Measurements from ENCODE around the gene DIO3. TPM values are rescaled to one million over a fixed set of nuclear protein-coding genes. Genes with fewer than 3 reads are reported as not detected.
A peak's percentile ranks its signal among the peaks of the same experiment; 100 is the strongest.

Gene DIO3
- 0.36 and 0.51 TPM in 2 replicates for total RNA-seq
- long read RNA-seq = 0 reads

- TF ChIP-seq CTCF (conservative IDR thresholded peaks at IDR 0.05) = no peak
- H3K4me3 Mint-ChIP-seq = peak within 1 kb of the TSS; percentile 72
- peak; percentile 67 for DNase-seq (ENCODE audit: low read depth, low spot score)
- H3K9me3 Mint-ChIP-seq = no peaks in the 10 kb centered on the region
- no peaks in the 10 kb centered on the region for H3K36me3 Mint-ChIP-seq (ENCODE audit: low read depth)
- peaks cover 13% of the 10 kb centered on the region for H3K4me1 Mint-ChIP-seq
- no peak within 1 kb of the TSS for H3K27ac Mint-ChIP-seq (ENCODE audit: unreplicated experiment)
- H3K27me3 Mint-ChIP-seq (ENCODE audit: low read depth) = peaks cover 91% of the 10 kb centered on the region
These were observed at the start of gene DIO3 for GRCh38 chr14:101561145-101561896. Gene DIO3, plus strand, starts transcription at chr14:101561495.

- Mint-ChIP-seq H3K27me3 (ENCODE audit: low read depth) (no peaks in the 10 kb centered on the region), H3K4me1 (no peaks in the 10 kb centered on the region), H3K4me3 (no peak overlapping the region), H3K27ac (ENCODE audit: unreplicated experiment) (no peak overlapping the region), H3K9me3 (peaks cover 3% of the 10 kb centered on the region), H3K36me3 (ENCODE audit: low read depth) (no peaks in the 10 kb centered on the region)
- no peak for TF ChIP-seq CTCF (conservative IDR thresholded peaks at IDR 0.05)
- no peak for DNase-seq (ENCODE audit: low read depth, low spot score)
These were observed 49.5 kb upstream of the DIO3 start for GRCh38 chr14:101511620-101512375.

DNA sequence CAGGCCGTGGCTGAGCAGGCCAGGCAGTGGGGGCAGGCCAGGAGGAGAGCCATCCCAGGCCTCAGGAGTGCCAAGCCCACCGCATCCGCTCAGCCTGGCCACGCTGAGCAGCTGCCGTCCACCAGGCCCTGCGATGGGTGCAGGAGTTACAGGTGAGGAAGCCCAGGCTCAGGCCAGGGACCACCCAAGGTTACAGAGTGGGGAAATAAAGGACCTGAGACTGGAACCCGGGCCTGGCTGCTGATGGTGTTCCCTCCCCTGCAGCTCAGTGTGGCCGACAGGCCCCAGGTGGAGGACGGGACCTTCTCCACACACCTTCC, 49.0 kb upstream of the DIO3 start:
- no peak for TF ChIP-seq CTCF (conservative IDR thresholded peaks at IDR 0.05)
- Mint-ChIP-seq H3K9me3 (peaks cover 3% of the 10 kb centered on the region), H3K4me3 (no peak overlapping the region), H3K27me3 (ENCODE audit: low read depth) (no peaks in the 10 kb centered on the region), H3K4me1 (no peaks in the 10 kb centered on the region), H3K36me3 (ENCODE audit: low read depth) (no peaks in the 10 kb centered on the region), H3K27ac (ENCODE audit: unreplicated experiment) (no peak overlapping the region)
- no peak for DNase-seq (ENCODE audit: low read depth, low spot score)

DNA sequence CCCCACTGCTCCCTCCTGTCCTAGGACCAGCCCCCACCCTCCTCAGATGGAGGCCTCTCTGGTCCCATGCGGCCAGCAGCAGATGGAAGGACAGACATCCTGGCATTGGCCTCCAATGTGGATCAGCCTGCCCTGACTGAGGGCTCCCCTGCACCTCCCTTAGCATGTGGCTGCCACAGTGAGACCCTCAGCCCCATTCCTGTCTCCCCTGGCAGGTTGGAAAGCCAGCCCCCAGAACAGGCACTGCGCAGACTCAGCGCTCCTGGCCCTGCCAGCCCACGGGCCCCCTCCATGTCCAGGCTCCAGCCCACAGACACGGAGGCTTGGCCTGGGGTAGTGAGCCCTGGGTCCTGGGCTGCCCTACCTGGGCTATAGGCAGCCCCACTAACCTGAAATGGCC, 47.2 kb upstream of the DIO3 start:
- H3K9me3 Mint-ChIP-seq = peaks cover 3% of the 10 kb centered on the region
- H3K4me1 Mint-ChIP-seq = no peaks in the 10 kb centered on the region
- no peaks in the 10 kb centered on the region for H3K27me3 Mint-ChIP-seq (ENCODE audit: low read depth)
- no peak for TF ChIP-seq CTCF (conservative IDR thresholded peaks at IDR 0.05)
- no peak for DNase-seq (ENCODE audit: low read depth, low spot score)
- no peaks in the 10 kb centered on the region for H3K36me3 Mint-ChIP-seq (ENCODE audit: low read depth)
- no peak overlapping the region for H3K27ac Mint-ChIP-seq (ENCODE audit: unreplicated experiment)
- no peak overlapping the region for H3K4me3 Mint-ChIP-seq

GRCh38 chr14:101516401-101516800, 44.9 kb upstream of the DIO3 start:
- H3K36me3 Mint-ChIP-seq (ENCODE audit: low read depth) = no peaks in the 10 kb centered on the region

More at GRCh38 chr14:101516401-101516800, 44.9 kb upstream of the DIO3 start:
- DNase-seq (ENCODE audit: low read depth, low spot score) = no peak
- no peak overlapping the region for H3K4me3 Mint-ChIP-seq
- TF ChIP-seq CTCF (conservative IDR thresholded peaks at IDR 0.05) = no peak
- peaks cover 3% of the 10 kb centered on the region for H3K9me3 Mint-ChIP-seq
- H3K27ac Mint-ChIP-seq (ENCODE audit: unreplicated experiment) = no peak overlapping the region
- H3K4me1 Mint-ChIP-seq = no peaks in the 10 kb centered on the region
- H3K27me3 Mint-ChIP-seq (ENCODE audit: low read depth) = no peaks in the 10 kb centered on the region

Measured in neural crest cell (in vitro differentiated cells).